ENCODE results near the gene PCBP3. TPM values are rescaled to one million over a fixed set of nuclear protein-coding genes. Genes with fewer than 3 reads are reported as not detected.

PCBP3 gene
- total RNA-seq, 1 donor from 2014 or later, result 1.5 TPM

Other genes with a start within 250 kb of the PCBP3 start
- gene COL18A1, start 238.6 kb upstream of the PCBP3 start, total RNA-seq, result 1,199 and 1,391 TPM in 2 replicates
- gene SLC19A1, start 101.3 kb upstream of the PCBP3 start, total RNA-seq, result 9.9 and 16.9 TPM in 2 replicates

All from glomerular endothelial cell (primary cell).